Body of pancreas (tissue), 4 donors: Measurements from ENCODE around the gene ABHD12.
"Not testable (repeated sequence)": the region's sequence is repeated elsewhere in the genome, so short reads cannot be mapped to it uniquely, and the experiment has no call there.

ENCODE experiments used
- CTCF ChIP-seq, 7 experiments: fragments of 450-650 bp in 4 of 7; fragments of 200-600 bp in 3 of 7; sonication (generic) in 3 of 7; IDR thresholded peaks; one replicate each; pipeline ENCODE4 v1.5.1; 2016 to 2019; ENCODE audit warnings: antibody characterized with exemption in 7 of 7
- POLR2A ChIP-seq, 3 donors: fragments of 450-650 bp; IDR thresholded peaks; one replicate each; pipeline ENCODE4 v1.6.1; 2016; ENCODE audit warnings: antibody characterized with exemption in 3 of 3, mild to moderate bottlenecking in 2 of 3

DNA sequence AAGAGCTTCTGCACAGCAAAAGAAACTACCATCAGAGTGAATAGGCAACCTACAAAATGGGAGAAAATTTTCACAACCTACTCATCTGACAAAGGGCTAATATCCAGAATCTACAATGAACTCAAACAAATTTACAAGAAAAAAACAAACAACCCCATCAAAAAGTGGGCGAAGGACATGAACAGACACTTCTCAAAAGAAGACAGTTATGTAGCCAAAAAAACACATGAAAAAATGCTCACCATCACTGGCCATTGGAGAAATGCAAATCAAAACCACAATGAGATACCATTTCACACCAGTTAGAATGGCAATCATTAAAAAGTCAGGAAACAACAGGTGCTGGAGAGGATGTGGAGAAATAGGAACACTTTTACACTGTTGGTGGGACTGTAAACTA, 55.7 kb downstream of the ABHD12 start:
- TF ChIP-seq CTCF, POLR2A (IDR thresholded peaks at IDR 0.05): not testable (repeated sequence)
